Endometrium (tissue), 2 donors: ENCODE measurements around the gene TREML4.
"Not testable (repeated sequence)": the region's sequence is repeated elsewhere in the genome, so short reads cannot be mapped to it uniquely, and the experiment has no call there.

ENCODE experiments used
- FAIRE-seq: peaks from 2 replicates; lab custom pipeline; 2012; peaks lifted over from hg19 to GRCh38; lab: Jason Lieb, UNC
- donor health status: control.
- donor health status: control.

Gene TREML4

GRCh38 chr6:41228096-41228495, at the start of gene TREML4:
Gene TREML4 (plus strand): TSS chr6:41228349. CDS start chr6:41228428, 79 bp downstream.
- FAIRE-seq = no peak

DNA sequence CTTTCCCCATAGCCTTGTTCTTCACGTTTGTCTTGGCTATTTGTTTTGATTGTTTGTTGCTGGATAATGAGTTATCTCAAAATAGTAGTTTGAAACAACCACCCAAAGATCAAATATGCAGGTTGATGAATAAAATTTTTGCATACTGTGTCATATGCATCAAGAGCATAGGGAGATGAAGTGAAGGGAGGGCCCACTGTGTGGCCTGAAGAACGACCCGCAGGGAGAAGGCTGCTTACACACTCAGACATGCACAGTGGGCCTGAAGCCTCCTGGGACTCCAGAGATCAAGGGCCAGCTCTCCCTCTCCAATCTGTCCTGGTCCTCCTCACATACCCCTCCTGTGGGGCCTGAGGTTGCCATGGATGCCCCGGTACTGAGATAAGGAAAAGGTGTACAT, 49.0 kb upstream of the TREML4 start:
- FAIRE-seq = no peak

- FAIRE-seq = no peak
Measured at GRCh38 chr6:41181566-41181965, 46.6 kb upstream of the TREML4 start.

GRCh38 chr6:41182069-41183034, 45.8 kb upstream of the TREML4 start:
- no peak for FAIRE-seq

DNA sequence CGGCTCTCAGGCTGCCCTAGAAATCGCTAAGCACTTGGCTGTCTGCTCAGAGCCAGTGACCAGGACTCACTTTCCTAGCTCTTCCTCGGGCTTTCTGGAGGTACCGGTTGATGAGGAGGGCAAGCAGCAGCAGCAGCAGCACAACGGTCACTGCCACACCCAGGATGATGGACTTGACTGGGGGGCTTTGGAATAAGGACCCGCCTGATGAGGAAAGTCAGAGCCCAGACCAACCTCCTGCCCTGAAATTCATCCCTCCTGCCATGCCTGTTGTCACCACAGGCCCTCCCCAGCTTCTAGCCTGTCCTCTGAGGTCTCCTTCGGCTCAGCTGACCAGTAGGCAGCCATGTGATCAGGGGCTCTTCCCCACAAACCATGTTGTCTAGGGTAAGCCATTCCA, 43.4 kb upstream of the TREML4 start:
- FAIRE-seq = no peak

DNA sequence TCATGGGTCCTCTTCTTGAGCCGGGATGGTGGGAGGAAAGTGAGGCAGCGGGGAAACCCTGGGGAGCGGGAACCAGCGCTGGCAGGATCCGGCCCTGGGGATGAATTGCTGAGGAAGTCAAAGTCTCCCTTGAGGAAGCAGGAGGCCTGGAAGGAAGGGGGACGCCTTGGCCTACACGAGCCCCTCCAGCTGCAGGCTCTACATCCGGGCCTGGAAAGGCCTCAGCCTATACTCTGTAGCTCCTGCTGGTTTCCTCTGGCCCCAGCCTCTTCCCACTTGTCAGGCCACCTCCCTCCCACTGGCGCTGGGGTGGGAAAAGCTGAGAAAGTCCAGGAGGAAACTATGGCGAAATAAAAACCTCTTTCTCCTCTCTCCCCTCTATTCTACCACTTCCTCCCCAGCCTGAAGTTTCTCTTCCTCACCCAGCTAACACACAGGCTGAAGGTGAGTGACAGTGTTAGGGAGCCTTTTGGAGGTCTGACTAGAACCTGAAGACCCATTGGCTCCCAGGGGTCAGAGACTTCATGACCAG, 42.1 kb upstream of the TREML4 start:
- FAIRE-seq = no peak

DNA sequence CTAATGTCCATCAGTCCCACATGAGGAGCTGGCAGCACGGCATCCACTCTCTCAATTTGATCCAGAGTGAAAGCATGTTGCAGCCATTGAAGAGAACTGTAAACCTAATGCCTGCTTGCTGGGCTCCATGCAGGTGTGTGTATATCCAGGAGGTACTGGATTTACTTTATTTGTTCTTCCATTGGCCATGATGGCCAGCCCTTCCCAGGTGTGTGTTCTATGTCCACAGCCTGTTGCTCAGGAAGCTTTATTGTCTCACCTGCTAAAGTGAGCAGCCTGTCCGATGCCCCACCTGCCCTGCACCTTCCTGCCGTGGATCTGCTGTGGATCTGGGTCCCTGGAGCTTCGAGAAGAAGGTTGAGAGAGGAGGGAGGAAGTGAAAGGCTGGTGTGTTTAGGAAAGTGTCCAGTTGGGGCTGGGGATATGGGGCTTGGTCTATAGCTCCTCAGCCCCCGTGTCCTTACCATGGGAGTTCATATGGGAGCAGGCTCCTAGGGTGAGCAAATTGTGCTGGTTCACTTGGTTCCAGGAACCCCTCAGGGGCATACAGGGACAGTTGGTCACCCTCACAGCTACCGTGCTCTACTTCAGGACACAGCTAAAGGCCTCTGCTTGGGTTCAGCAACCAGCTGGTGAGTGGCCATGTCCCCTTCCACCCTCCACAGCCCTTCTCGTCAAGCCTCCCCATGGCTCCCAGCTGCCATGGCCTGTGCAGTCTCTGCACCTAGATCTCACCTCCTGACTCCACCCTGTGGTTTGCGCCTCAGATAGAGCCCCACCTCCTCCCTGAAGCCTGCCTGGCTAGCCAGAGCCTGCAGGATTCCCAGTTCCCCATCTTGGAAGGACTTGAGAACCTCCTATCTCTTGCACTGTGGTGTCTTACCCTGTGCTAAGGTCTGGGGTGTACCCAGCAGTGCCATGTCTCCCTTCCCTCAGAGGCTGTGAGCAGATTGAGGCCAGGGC, 39.9 kb upstream of the TREML4 start:
- FAIRE-seq = no peak

GRCh38 chr6:41189046-41189445, 39.1 kb upstream of the TREML4 start:
- FAIRE-seq = not testable (repeated sequence)

DNA sequence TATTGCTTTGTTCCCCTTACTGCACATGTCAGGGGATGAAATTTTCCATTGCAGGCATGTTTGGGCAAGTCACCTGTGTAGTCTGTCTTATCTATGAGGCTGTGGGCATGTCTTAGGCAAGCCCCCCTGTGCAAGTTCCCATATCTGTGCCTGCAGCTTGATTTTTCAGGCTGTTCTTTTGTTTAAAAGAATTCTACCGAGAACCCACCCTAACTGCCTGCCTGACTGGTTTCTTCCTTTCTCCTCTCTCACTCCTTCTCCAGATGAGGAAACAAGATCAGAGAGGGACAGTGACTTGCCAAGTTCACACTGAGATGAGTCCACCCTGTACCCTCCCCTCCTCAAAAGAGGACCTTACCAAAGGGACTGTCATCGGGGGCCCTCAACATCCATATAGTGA, 38.2 kb upstream of the TREML4 start:
- no peak for FAIRE-seq

GRCh38 chr6:41190791-41191190, 37.4 kb upstream of the TREML4 start:
- FAIRE-seq = no peak

GRCh38 chr6:41191569-41191968, 36.6 kb upstream of the TREML4 start:
- no peak for FAIRE-seq

DNA sequence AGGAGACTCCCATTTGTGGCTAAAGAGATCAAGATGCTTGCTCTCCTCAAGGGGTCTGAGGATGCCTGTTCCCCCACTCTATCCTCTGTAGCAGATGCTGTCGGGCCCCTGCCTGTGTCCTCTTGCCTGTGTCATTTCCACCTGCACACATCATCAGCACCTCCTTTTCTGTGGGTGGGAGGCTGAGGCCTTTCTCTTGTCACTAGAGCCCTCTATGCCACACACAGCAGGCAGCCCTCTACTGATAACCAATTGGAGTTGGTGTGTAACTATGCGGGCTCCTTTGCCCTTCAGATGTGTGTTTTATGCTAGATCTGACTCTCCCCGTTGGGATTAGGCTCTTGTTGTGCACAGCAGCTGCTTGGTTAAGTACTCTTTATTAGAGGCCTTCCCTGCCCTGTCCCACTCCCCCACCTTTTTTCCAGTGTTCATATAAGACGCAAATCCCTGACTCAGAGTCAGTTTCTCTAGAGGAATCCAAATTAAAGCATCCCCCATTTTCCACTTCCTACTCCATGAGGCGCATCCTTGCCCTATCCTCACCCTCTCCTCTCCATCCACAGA, 34.9 kb upstream of the TREML4 start:
- FAIRE-seq = no peak

- FAIRE-seq = no peak
Measured at GRCh38 chr6:41193884-41194283, 34.3 kb upstream of the TREML4 start.

DNA sequence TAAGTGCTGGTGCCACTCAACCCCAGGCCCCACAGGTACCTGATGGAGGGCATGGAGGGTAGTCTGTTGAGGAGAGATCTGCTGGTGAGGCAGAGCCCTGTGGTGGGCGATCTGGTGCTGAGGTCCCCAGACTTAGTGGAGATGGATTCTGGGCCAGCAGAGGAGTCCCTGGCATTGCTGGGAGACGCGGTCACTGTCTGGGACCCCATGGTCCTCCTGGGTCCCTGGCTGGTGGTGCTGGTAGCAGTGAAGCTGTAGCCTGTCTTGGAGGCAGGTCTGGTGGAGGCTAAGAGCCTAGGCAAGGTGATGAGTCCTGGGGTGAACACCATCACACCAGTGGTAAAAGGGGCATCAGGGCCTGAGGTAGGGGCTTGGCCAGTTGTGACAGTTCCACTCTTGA, 33.8 kb upstream of the TREML4 start:
- FAIRE-seq = no peak

DNA sequence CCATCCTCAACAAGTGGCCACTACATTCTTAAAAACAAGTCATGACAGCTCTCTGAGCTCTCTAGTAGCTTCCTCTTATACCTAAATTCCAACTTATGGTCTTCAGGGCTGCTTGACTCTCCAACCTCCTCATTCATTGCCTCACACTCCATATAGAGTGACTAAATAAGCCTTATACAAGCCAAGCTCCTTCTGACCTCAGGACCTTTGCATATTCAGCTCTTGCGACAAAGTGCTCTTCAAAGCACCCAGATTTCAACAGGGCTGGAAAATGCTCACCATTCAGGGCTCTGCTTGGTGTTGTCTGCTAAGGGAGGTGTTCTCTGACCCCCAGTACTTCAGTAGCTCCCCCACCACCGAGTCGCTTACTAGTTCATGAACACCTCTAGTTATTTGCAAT, 30.9 kb upstream of the TREML4 start:
- FAIRE-seq = no peak

DNA sequence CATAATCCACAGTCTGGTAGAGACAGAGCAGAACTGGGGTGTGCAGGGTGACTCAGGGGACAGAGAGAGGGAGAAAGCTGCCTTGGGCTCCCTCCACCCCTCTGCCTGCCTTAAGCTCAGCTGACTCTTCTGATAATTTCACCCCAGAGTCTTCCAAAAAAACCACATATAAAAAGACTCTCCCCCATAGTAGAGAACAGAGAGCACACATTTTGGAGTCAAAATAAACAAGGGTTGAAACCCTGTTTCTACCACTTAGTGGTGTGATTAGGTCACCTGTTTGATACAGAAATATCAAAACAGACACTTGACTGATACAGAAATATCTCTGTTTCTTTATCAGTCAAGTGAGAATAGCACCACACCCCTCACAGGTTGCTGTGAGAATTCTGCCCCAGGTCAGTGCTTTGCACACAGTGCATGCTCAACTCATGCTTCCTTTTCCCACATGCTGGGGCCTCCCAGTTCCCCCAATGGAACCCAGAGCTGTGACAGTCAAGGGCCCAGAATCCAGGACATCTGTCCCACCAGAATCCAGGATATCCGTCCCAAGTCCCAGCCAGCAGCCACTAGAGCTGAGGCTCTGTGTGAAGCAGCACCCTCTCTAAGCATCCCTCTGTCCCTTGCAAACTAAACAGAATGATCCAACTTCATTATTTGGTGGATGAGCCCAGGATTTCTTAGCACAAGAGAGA, 28.4 kb upstream of the TREML4 start:
- no peak for FAIRE-seq

- no peak for FAIRE-seq
Measured at GRCh38 chr6:41200296-41200900, 27.8 kb upstream of the TREML4 start.

DNA sequence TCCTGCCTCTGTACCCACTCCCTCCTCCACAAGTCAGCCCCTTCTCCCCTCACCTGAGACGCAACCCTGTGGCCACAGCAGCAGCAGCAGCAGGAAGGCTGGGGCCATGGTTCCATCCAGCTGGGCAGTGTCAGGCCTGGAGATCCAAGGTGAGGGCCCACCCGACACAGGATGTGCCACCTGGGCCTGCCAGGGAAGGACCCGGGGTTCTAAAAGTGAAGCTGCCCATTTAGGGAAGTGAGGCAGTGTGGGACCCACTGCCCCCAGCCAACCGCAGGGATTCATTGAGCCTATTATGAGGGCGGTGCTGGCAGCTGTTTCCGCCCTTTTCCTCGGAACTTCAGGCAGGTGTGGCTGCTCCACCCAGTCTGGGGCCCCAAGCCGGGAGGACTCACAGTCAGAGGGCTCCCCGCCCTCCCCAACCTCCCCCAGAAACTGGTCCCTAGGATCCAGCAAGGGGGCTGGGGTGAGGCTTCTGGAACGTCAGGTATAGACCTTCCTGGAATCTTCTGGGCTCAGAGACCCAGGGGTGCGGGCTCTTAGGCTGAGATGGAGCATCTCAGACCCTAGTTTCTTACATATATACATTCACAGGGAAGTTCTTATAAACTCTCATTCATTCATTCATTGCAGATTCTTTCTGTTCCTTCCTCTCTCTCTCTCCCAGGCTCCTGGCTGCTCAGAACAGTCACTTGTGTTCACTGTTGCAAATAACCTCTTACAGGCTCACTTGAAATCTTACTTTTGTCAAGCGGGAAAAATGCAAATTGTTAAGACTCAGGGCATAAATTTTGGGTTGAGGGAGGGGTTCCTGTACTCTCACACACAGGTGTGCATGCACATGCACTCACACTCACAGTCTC, 27.0 kb upstream of the TREML4 start, which contains the start of gene TREML2:
Gene TREML2 (minus strand): TSS at position 249 of the 863 bp plus-strand sequence. CDS start 141 bp downstream, at position 108.
- FAIRE-seq = no peak

- FAIRE-seq = no peak
Measured at GRCh38 chr6:41201764-41202173, 26.4 kb upstream of the TREML4 start.

DNA sequence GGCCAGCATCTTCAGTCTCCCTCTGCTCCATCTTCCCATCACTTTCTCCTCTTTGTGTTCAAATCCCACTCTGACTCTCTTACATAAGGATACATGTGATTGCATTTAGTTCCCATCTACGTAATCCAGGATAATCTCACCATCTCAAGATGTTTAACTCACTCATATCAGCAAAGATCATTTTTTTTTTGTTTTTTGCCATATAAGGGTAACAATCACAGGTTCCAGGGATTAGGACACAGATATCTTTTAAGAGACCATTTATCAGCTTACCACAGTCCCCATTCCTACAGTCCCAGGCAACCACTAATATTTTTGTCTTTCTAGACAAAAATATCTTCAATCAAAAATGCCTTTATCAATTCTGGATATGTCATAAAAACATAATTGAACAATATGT, 24.0 kb upstream of the TREML4 start:
- FAIRE-seq = no peak
